Femur (tissue), 1 donor: ENCODE results near the gene CEP295NL.
"Not testable (repeated sequence)": the region's sequence is repeated elsewhere in the genome, so short reads cannot be mapped to it uniquely, and the experiment has no call there.

Source experiments
- DNase-seq: peaks from one replicate; pipeline ENCODE4 v3.0.0-alpha.2; 2017

The CEP295NL gene

GRCh38 chr17:78903101-78903779 lies at the start of gene CEP295NL:
TSS of gene CEP295NL (minus strand) at chr17:78903201. CDS start at chr17:78901828, 1,373 bp downstream.
- no peak for DNase-seq

GRCh38 chr17:78952706-78953105 lies 49.7 kb upstream of the CEP295NL start:
- no peak for DNase-seq

GRCh38 chr17:78951967-78952551 lies 49.1 kb upstream of the CEP295NL start:
- no peak for DNase-seq

GRCh38 chr17:78950870-78951269 lies 47.9 kb upstream of the CEP295NL start:
- no peak for DNase-seq

GRCh38 chr17:78947235-78948149 lies 44.5 kb upstream of the CEP295NL start:
- DNase-seq = no peak

- DNase-seq = no peak
These were observed 43.6 kb upstream of the CEP295NL start for GRCh38 chr17:78946631-78947030.

GRCh38 chr17:78946131-78946530 lies 43.1 kb upstream of the CEP295NL start:
- no peak for DNase-seq

- DNase-seq = not testable (repeated sequence)
These were observed 42.5 kb upstream of the CEP295NL start for GRCh38 chr17:78945455-78945854.

GRCh38 chr17:78944956-78945355 lies 42.0 kb upstream of the CEP295NL start:
- DNase-seq = no peak

GRCh38 chr17:78944026-78944425 lies 41.0 kb upstream of the CEP295NL start:
- DNase-seq = no peak

GRCh38 chr17:78940708-78941107 lies 37.7 kb upstream of the CEP295NL start:
- DNase-seq = no peak

- DNase-seq = no peak
These were observed 37.3 kb upstream of the CEP295NL start for GRCh38 chr17:78940258-78940657.

- DNase-seq = no peak
These were observed 36.6 kb upstream of the CEP295NL start for GRCh38 chr17:78939615-78940014.

GRCh38 chr17:78937561-78937960 lies 34.6 kb upstream of the CEP295NL start:
- no peak for DNase-seq

GRCh38 chr17:78935419-78936323 lies 32.7 kb upstream of the CEP295NL start:
- DNase-seq = peak; percentile 91

GRCh38 chr17:78934681-78935418 lies 31.8 kb upstream of the CEP295NL start:
- DNase-seq = no peak

- DNase-seq = peak; percentile 98
These were observed 31.1 kb upstream of the CEP295NL start for GRCh38 chr17:78933959-78934568.

- DNase-seq = peak; percentile 67
These were observed 30.3 kb upstream of the CEP295NL start for GRCh38 chr17:78933025-78933958.

- DNase-seq = no peak
These were observed 27.1 kb upstream of the CEP295NL start for GRCh38 chr17:78929908-78930775.
